Measurements from ENCODE around the gene SCMH1.

SCMH1 gene

DNA sequence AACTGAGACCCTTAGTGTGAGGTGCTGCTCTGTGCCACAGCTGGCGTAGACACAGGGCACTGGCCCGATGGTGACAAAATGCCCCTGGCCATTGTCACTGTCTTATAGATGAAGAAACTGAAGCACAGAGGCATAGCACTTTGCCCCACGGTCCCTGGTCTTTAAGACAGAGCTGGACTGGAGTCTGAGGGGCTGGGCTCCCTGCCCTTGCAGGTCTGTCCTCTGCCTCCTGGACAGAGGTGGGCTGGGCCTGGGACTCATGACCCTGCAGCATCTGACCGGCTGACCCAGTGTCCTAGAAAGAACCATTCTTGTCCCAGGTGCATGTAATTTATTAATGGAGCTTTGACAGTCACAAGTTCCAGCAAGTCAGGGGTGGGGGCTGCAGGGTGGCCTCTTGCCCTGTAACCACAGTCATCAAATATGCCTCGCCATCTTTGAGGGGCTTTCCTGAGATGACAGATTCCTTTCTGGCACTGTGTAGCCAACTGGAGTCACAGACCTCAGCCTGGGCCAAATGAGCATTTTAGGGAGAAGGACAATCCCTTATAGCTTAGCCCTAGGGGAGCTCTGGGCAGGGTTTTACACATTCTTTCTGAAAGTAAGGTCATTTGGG is 226.7 kb downstream of the SCMH1 start:
- no peak for TF ChIP-seq FOXM1 (IDR thresholded peaks at IDR 0.05; ENCODE audit: borderline replicate concordance, low read depth)
- TF ChIP-seq RAD21 (IDR thresholded peaks at IDR 0.05; ENCODE audit: low read depth): no peak
- no peak for TF ChIP-seq TEAD4 (IDR thresholded peaks at IDR 0.05)
- TF ChIP-seq NFIC (IDR thresholded peaks at IDR 0.05): no peak
- TF ChIP-seq, protein P1, sequence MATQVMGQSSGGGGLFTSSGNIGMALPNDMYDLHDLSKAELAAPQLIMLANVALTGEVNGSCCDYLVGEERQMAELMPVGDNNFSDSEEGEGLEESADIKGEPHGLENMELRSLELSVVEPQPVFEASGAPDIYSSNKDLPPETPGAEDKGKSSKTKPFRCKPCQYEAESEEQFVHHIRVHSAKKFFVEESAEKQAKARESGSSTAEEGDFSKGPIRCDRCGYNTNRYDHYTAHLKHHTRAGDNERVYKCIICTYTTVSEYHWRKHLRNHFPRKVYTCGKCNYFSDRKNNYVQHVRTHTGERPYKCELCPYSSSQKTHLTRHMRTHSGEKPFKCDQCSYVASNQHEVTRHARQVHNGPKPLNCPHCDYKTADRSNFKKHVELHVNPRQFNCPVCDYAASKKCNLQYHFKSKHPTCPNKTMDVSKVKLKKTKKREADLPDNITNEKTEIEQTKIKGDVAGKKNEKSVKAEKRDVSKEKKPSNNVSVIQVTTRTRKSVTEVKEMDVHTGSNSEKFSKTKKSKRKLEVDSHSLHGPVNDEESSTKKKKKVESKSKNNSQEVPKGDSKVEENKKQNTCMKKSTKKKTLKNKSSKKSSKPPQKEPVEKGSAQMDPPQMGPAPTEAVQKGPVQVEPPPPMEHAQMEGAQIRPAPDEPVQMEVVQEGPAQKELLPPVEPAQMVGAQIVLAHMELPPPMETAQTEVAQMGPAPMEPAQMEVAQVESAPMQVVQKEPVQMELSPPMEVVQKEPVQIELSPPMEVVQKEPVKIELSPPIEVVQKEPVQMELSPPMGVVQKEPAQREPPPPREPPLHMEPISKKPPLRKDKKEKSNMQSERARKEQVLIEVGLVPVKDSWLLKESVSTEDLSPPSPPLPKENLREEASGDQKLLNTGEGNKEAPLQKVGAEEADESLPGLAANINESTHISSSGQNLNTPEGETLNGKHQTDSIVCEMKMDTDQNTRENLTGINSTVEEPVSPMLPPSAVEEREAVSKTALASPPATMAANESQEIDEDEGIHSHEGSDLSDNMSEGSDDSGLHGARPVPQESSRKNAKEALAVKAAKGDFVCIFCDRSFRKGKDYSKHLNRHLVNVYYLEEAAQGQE (IDR thresholded peaks at IDR 0.05; ENCODE audit: low read depth): no peak
- TF ChIP-seq EP300 (IDR thresholded peaks at IDR 0.05; ENCODE audit: borderline replicate concordance): no peak

DNA sequence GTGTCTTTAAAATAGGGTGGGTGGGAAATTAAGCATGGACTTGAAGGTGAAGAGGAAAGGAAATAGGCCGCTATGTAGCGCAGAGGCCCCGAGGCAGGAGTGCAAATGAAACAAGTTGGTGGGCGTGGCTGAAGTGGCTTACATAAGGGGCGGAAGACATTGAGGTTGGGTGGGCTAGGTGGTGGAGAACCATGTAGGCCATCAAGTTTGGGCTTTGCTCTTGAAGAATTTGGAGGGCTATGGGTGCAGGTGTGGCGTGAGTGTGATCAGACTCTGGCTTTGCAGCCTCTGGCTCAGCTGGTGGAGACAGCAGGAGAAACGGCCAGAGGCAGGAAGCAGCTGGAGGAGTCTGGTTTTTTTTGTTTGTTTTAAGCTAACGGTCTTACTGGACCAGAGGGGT is 227.2 kb downstream of the SCMH1 start:
- TF ChIP-seq CREB1 (IDR thresholded peaks at IDR 0.05; ENCODE audit: low read depth) (no peak), CEBPB (IDR thresholded peaks at IDR 0.05) (no peak), EP300 (IDR thresholded peaks at IDR 0.05; ENCODE audit: borderline replicate concordance) (no peak), EGR1 (IDR thresholded peaks at IDR 0.05) (no peak), TCF12 (IDR thresholded peaks at IDR 0.05; ENCODE audit: low read depth) (no peak), ZBTB7A (IDR thresholded peaks at IDR 0.05; ENCODE audit: low read depth) (no peak), TEAD4 (IDR thresholded peaks at IDR 0.05) (no peak), FOXM1 (IDR thresholded peaks at IDR 0.05; ENCODE audit: borderline replicate concordance, low read depth) (no peak), RAD21 (IDR thresholded peaks at IDR 0.05; ENCODE audit: low read depth) (no peak), NFIC (IDR thresholded peaks at IDR 0.05) (no peak), TAF1 (IDR thresholded peaks at IDR 0.05; ENCODE audit: low read depth) (no peak), YY1 (IDR thresholded peaks at IDR 0.05; ENCODE audit: low read depth) (no peak)
- TF ChIP-seq, protein P2, sequence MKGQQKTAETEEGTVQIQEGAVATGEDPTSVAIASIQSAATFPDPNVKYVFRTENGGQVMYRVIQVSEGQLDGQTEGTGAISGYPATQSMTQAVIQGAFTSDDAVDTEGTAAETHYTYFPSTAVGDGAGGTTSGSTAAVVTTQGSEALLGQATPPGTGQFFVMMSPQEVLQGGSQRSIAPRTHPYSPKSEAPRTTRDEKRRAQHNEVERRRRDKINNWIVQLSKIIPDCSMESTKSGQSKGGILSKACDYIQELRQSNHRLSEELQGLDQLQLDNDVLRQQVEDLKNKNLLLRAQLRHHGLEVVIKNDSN (IDR thresholded peaks at IDR 0.05): no peak
- TF ChIP-seq, protein P1 (IDR thresholded peaks at IDR 0.05; ENCODE audit: low read depth): no peak
- TF ChIP-seq, protein P3, sequence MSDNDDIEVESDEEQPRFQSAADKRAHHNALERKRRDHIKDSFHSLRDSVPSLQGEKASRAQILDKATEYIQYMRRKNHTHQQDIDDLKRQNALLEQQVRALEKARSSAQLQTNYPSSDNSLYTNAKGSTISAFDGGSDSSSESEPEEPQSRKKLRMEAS (IDR thresholded peaks at IDR 0.05): no peak

DNA sequence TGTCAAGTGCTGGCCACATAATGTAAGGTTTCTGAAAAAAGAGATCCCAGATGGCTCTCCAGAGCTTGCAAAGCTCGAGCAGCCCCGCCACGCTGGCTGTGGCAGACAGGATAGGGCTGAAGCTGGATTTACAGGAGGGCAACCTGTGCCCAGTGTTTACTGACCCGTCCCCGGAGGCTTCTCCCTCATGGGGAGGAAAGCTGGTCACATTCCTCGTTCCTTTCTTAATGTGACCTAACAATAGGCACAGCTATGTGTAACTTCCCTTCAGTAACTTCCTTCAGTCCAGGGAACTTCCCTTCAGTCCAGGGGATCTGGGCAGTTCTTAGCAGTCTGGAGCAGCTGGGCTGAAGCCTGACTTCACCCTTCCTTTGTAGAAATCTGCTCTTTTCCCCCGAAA is 228.3 kb downstream of the SCMH1 start:
- no peak for TF ChIP-seq RAD21 (IDR thresholded peaks at IDR 0.05; ENCODE audit: low read depth)
- no peak for TF ChIP-seq YY1 (IDR thresholded peaks at IDR 0.05; ENCODE audit: low read depth)
- TF ChIP-seq CEBPB (IDR thresholded peaks at IDR 0.05): no peak
- no peak for TF ChIP-seq EP300 (IDR thresholded peaks at IDR 0.05; ENCODE audit: borderline replicate concordance)
- no peak for TF ChIP-seq CREB1 (IDR thresholded peaks at IDR 0.05; ENCODE audit: low read depth)
- no peak for TF ChIP-seq TCF12 (IDR thresholded peaks at IDR 0.05; ENCODE audit: low read depth)
- TF ChIP-seq EGR1 (IDR thresholded peaks at IDR 0.05): no peak
- no peak for TF ChIP-seq TEAD4 (IDR thresholded peaks at IDR 0.05)
- TF ChIP-seq, protein P2 (IDR thresholded peaks at IDR 0.05): no peak
- no peak for TF ChIP-seq ZBTB7A (IDR thresholded peaks at IDR 0.05; ENCODE audit: low read depth)
- no peak for TF ChIP-seq FOXM1 (IDR thresholded peaks at IDR 0.05; ENCODE audit: borderline replicate concordance, low read depth)
- TF ChIP-seq, protein P3 (IDR thresholded peaks at IDR 0.05): no peak
- TF ChIP-seq, protein P1 (IDR thresholded peaks at IDR 0.05; ENCODE audit: low read depth): no peak
- no peak for TF ChIP-seq NFIC (IDR thresholded peaks at IDR 0.05)
- no peak for TF ChIP-seq TAF1 (IDR thresholded peaks at IDR 0.05; ENCODE audit: low read depth)

DNA sequence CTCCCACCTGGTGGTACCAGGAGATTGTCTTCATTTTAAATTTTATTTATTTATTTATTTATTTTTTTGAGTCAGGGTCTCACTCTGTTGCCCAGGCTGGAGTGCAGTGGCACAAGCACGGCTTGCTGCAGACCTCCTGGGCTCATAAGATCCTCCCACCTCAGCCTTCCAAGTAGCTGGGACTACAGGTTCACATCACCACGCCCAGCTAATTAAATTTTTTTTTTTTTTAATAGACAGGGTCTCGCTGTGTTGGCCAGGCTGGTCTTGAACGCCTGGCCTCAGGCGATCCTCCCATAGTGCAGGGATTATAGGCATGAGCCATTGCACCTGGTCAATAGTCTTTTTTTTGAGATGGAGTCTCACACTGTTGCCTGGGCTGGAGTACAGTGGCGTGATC is 229.1 kb downstream of the SCMH1 start:
- TF ChIP-seq YY1 (IDR thresholded peaks at IDR 0.05; ENCODE audit: low read depth): no peak
- TF ChIP-seq TAF1 (IDR thresholded peaks at IDR 0.05; ENCODE audit: low read depth): no peak
- TF ChIP-seq ZBTB7A (IDR thresholded peaks at IDR 0.05; ENCODE audit: low read depth): no peak
- TF ChIP-seq EP300 (IDR thresholded peaks at IDR 0.05; ENCODE audit: borderline replicate concordance): no peak
- no peak for TF ChIP-seq RAD21 (IDR thresholded peaks at IDR 0.05; ENCODE audit: low read depth)
- TF ChIP-seq NFIC (IDR thresholded peaks at IDR 0.05): no peak
- TF ChIP-seq EGR1 (IDR thresholded peaks at IDR 0.05): no peak
- no peak for TF ChIP-seq FOXM1 (IDR thresholded peaks at IDR 0.05; ENCODE audit: borderline replicate concordance, low read depth)
- TF ChIP-seq, protein P1 (IDR thresholded peaks at IDR 0.05; ENCODE audit: low read depth): no peak
- no peak for TF ChIP-seq TCF12 (IDR thresholded peaks at IDR 0.05; ENCODE audit: low read depth)
- TF ChIP-seq, protein P3 (IDR thresholded peaks at IDR 0.05): no peak
- no peak for TF ChIP-seq CEBPB (IDR thresholded peaks at IDR 0.05)
- TF ChIP-seq, protein P2 (IDR thresholded peaks at IDR 0.05): no peak
- no peak for TF ChIP-seq TEAD4 (IDR thresholded peaks at IDR 0.05)
- no peak for TF ChIP-seq CREB1 (IDR thresholded peaks at IDR 0.05; ENCODE audit: low read depth)
